NCI-H2196 treated with DMSO at 0.1 percent for 48 hours (cell line): Measurements from ENCODE around the gene EXOC2.

ENCODE experiments used
- DNase-seq: peaks from one replicate; lab custom pipeline; 2025; ENCODE audit not compliant: unreplicated experiment; lab: John Stamatoyannopoulos, UW

Gene EXOC2

DNA sequence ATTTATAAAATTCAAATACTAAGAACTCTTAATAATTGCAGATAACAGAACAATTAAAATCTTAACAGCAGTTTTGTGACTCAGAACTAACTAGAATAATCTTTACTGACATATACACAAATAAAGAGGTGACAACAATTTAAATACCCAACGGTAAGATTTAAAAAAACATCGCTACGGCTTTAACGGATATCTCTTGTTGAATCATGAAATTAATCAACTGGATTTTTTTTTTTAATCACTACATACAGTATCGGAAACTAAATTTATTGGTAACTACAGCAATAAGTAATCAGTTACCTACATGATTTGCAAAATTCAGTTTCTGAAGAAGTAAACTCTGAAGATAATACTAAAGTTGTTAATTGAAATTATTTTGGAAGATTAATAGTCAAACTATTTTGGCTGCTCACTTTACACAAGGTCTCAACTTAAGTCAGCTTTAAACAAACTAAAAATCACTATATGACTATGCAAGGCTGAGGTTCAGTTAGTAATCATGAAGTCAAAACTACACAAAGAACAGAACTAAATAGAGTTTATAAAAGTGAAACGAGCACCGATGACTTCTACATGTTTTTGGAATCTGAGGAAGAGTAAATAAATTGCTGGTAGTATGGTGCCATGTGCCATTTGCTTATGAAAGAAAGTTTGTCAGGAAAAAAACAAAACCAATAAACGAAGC is 164.8 kb downstream of the EXOC2 start:
- DNase-seq, result no peak

DNA sequence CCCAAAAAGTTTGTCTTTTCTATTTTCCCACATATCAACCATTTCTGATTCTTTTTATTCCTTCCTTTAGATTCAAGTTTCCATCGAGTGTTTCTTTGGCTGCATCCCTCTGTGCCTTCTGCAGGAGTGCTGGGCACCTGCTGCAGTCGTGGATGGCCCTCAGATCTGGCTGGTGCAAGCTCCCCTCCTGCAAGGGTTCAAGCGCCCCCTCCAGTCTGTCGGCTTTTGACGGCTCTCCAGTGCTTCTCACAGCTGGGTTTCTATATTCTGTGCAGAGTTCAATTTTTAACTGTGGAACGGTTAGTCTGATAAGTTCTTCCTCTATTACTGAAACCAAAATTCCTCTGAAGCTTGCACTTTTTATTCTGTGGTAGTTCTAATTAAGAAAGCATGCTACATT is 168.1 kb downstream of the EXOC2 start:
- DNase-seq, result no peak

- no peak for DNase-seq
These were observed 172.1 kb downstream of the EXOC2 start for GRCh38 chr6:520820-521219.

DNA sequence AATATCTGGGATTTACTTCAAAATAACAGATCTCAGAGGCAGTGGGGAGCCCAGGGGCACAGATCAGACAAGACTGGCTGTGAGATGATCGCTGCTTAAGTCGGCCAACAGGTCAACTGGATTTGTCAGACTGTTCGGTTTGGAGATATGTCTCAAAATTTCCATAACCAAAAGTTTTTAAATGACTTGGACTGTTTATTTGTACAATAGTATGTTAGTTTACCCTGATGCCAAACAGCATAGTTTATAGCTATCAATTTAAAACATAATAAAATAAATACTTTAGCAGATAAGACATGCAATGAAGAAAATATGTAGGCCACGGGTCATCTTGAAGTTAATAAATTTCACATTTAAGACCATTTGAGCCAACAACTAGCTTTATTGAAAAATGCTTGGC is 174.7 kb downstream of the EXOC2 start:
- DNase-seq, result no peak

- no peak for DNase-seq
These were observed 176.7 kb downstream of the EXOC2 start for GRCh38 chr6:516213-516612.

GRCh38 chr6:515267-515666 is 177.7 kb downstream of the EXOC2 start:
- no peak for DNase-seq

GRCh38 chr6:514396-514978 is 178.5 kb downstream of the EXOC2 start:
- DNase-seq, result no peak

DNA sequence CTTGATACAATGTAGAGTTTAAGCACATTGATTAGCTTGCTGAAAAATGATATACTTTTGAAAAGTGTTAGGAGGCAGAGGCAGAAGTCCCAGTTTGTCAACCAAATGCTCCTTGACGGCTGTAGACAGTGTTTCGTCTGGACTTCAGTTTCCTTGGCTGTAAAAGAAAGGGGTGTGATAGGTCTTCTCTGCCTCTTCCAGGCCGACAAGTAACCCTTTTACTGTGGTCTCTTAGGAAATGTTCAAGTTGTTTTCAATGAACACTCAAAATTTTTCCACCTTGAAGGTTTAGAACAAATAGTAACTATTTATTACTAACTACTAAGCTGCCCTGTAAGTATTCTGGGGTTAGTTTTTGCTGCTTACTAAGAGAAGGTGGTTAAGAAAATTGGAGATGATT is 179.0 kb downstream of the EXOC2 start:
- no peak for DNase-seq

DNA sequence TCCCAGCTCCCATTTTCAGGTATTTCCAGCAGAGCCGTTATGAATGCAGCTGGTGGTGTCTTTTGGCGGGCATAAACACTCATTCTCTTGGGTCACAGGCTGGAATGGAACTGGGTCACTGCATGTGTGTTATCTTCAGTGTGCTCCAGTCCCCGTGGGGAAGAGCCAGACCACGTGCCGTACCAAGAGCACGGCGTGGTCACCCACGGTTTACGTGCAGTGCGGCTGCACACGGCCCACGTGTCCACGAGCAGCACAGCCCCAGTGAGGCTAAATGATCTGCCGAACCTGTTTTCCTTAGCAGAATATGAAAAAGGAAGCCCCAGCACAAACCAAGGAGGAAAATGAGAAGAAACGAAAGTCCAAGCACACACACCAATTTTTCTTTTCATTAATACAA is 179.9 kb downstream of the EXOC2 start:
- no peak for DNase-seq

GRCh38 chr6:511488-512137 is 181.3 kb downstream of the EXOC2 start:
- no peak for DNase-seq

- DNase-seq, result no peak
These were observed 183.3 kb downstream of the EXOC2 start for GRCh38 chr6:509676-510075.

DNA sequence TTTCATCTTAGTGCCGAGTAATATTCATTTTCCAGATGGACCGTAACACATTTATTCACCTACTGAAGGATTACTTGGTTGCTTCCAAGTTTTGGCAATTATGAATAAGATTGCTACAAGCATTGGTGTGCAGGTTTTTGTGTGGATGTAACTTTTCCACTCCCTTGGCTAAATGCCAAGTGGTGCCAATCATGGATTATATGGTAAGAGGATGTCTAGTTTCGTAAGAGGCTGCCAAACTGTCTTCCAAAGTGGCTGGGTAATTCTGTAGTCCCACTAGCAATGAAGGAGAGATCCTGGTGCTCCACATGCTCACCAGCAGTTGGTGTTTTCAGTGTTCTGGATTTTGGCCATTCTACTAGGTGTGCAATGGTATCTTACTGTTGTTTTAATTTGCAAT is 184.3 kb downstream of the EXOC2 start:
- no peak for DNase-seq

- no peak for DNase-seq
These were observed 184.9 kb downstream of the EXOC2 start for GRCh38 chr6:508006-508405.

DNA sequence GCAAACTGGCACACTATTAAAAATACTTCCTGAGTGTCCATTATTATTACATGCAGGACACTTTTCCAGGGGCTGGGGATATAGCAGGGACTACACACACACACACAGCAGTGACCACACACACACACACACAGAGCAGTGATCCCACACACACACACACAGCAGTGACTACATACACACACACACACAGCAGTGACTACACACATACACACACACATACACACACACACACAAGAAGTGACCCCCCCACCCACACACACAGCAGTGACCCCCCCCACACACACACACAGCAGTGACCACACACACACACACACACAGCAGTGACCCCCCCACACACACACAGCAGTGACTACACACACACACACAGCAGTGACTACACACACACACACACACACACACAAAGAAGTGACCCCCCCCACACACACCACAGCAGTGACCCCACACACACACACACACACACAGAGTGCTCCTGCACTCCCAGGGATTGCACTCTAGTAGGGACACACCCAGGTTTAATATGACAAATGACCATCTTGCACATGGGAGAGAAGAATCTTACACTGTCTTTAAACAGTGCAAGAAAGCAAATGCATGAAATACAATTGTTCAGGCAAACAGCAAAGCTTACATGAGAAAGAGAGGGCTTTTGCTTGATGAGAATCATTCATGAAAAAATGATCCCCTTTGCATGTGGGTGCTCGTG is 185.9 kb downstream of the EXOC2 start:
- DNase-seq, result no peak

- no peak for DNase-seq
These were observed 186.4 kb downstream of the EXOC2 start for GRCh38 chr6:506508-506907.

- no peak for DNase-seq
These were observed 187.6 kb downstream of the EXOC2 start for GRCh38 chr6:505374-505773.

DNA sequence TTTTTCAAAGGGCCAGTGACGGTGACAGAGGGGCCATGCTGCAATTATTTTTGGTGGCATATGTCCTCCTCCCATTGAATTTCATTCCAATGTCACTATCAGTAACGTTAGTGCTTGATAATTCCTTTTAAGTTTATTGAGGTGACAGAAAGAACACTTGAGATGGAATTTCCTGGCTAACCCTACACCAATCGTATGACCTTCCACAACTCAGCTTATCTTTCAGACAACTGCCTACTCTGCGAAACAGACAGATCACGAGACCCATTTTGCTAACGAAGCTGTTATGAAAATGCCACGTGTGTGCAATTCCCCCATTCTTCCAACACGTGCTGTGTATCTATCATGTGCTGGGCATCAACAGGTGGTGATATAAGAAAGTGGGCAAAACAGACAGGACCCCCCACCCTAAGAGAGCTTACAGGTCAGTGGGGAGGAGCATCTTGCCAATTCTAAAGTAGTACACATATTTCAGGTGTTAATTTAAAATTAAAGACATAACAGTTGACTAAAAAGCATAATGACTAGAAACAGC is 188.4 kb downstream of the EXOC2 start:
- DNase-seq, result no peak

GRCh38 chr6:503610-504362 is 189.2 kb downstream of the EXOC2 start:
- no peak for DNase-seq

GRCh38 chr6:502761-503160 is 190.2 kb downstream of the EXOC2 start:
- DNase-seq, result no peak

- no peak for DNase-seq
These were observed 190.9 kb downstream of the EXOC2 start for GRCh38 chr6:501891-502601.
